ENCODE measurements around the gene C16orf74.

DNA sequence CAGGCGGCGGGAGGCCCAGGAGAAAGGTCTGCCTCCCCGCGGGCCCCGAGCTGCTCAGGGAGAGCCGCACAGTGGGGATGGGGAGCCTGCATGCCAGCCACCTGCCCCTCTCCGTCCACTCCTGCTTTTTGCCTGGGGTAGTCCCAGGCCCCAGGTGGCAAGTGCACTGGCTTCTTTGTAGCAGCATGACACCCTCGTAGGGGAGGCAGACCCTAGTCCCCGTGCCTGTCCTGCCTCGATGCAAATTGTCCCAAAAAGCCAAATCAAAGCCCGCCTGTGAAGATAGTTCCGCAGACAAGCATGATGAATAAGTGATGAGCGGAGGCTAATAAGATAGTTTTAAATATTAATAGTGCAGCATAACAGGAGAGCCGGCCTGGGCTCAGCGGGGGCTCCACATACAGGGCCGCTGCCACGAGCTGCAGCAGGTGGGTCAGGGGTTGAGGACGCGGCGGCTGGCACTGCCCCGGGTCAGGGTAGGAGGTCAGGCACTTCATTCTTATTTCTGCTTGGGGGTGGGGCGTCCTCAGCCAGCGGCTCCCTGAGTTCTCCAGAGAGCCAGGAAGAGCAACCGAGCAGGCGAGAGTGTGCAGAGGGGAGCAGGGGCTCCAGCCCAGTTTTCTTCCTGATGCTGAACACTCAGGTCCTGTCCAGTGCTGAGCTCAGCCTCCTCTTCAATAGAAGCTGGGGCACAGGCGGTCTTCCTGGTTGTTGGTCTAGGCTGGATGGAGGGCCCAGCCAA is 89.0 kb downstream of the C16orf74 start:
- TF ChIP-seq, protein P1, sequence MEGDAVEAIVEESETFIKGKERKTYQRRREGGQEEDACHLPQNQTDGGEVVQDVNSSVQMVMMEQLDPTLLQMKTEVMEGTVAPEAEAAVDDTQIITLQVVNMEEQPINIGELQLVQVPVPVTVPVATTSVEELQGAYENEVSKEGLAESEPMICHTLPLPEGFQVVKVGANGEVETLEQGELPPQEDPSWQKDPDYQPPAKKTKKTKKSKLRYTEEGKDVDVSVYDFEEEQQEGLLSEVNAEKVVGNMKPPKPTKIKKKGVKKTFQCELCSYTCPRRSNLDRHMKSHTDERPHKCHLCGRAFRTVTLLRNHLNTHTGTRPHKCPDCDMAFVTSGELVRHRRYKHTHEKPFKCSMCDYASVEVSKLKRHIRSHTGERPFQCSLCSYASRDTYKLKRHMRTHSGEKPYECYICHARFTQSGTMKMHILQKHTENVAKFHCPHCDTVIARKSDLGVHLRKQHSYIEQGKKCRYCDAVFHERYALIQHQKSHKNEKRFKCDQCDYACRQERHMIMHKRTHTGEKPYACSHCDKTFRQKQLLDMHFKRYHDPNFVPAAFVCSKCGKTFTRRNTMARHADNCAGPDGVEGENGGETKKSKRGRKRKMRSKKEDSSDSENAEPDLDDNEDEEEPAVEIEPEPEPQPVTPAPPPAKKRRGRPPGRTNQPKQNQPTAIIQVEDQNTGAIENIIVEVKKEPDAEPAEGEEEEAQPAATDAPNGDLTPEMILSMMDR (IDR thresholded peaks at IDR 0.05): no peak
- TF ChIP-seq POLR2A (IDR thresholded peaks at IDR 0.05): no peak

All from Peyer's patch (tissue), 4 donors.